IMR-90 (cell line): ENCODE measurements around the gene DISC1. TPM values are rescaled to one million over a fixed set of nuclear protein-coding genes. Genes with fewer than 3 reads are reported as not detected.

Experiments
- ATAC-seq: fragments of 200-7000 bp; cut with Tn5 transposase; 2 replicates; pipeline ENCODE4 v1.9.1; 2020; ENCODE audit warnings: low read depth, mild to moderate bottlenecking, moderate library complexity
- Bru-seq: library from RNA; stranded (reverse); fragments of 400-500 nt; gene quantifications from one replicate; lab custom pipeline; 2021; lab: Mats Ljungman, UMichigan
- BruChase-seq, 2 experiments: library from RNA; stranded (reverse); fragments of 400-500 nt; gene quantifications; one replicate each; lab custom pipeline; 2021; lab: Mats Ljungman, UMichigan
- BruUV-seq: library from RNA; stranded (reverse); fragments of 400-500 nt; replicated peaks from 2 replicates; lab custom pipeline; 2021; lab: Mats Ljungman, UMichigan
- CTCF ChIA-PET: fragments of 300-600 bp; formaldehyde crosslinking; extraction: SDS; loops from one replicate; lab custom pipeline; 2021; ENCODE audit warnings: antibody characterized with exemption; lab: Yijun Ruan, JAX
- POLR2A ChIA-PET: fragments of 300-600 bp; sonication (Branson Sonifier 250); formaldehyde crosslinking; loops from one replicate; lab custom pipeline; 2022; ENCODE audit warnings: antibody characterized with exemption; ENCODE audit not compliant: unreplicated experiment; lab: Charles Lee
- DNase-seq: peaks from one replicate; pipeline ENCODE4 v3.0.0; 2013
- H2AFZ ChIP-seq: replicated peaks from 2 replicates; pipeline ENCODE3; 2013; ENCODE audit warnings: low read length, mild to moderate bottlenecking; ENCODE audit not compliant: poor library complexity
- H2AK5ac ChIP-seq: 2 replicates; pipeline ENCODE4 v1.6.1; 2013; ENCODE audit warnings: low read depth, low read length, inconsistent platforms
- H2AK9ac ChIP-seq: replicated peaks from 2 replicates; pipeline ENCODE3; 2013; ENCODE audit warnings: mild to moderate bottlenecking, low read depth, low read length, moderate library complexity; ENCODE audit not compliant: poor library complexity
- H2BK120ac ChIP-seq: 2 replicates; pipeline ENCODE4 v1.6.1; 2013; ENCODE audit warnings: low read depth, low read length, inconsistent platforms
- H2BK15ac ChIP-seq: 3 replicates; pipeline ENCODE4 v1.6.1; 2013; ENCODE audit warnings: low read depth, low read length, inconsistent platforms
- H2BK20ac ChIP-seq: 2 replicates; pipeline ENCODE4 v1.6.1; 2013; ENCODE audit warnings: low read depth, mild to moderate bottlenecking, inconsistent platforms, low read length, moderate library complexity
- H2BK5ac ChIP-seq: 2 replicates; pipeline ENCODE4 v1.6.1; 2013; ENCODE audit warnings: mild to moderate bottlenecking, low read depth, low read length, inconsistent platforms; ENCODE audit not compliant: poor library complexity, severe bottlenecking
- H3K14ac ChIP-seq: replicated peaks from 2 replicates; pipeline ENCODE4 v1.6.1; 2013; ENCODE audit warnings: low read depth, low read length, inconsistent platforms
- H3K18ac ChIP-seq: 2 replicates; pipeline ENCODE4 v1.6.1; 2013; ENCODE audit warnings: low read depth, low read length, control low read depth
- H3K23ac ChIP-seq: 2 replicates; pipeline ENCODE4 v1.6.1; 2013; ENCODE audit warnings: low read depth, low read length, inconsistent platforms
- H3K27ac ChIP-seq: 2 replicates; pipeline ENCODE4 v1.5.1; 2013; ENCODE audit warnings: mild to moderate bottlenecking, control low read depth, low read length; ENCODE audit not compliant: insufficient read depth
- H3K27me3 ChIP-seq: 2 replicates; pipeline ENCODE4 v1.6.1; 2013; ENCODE audit warnings: low read length; ENCODE audit not compliant: control insufficient read depth, insufficient read depth
- H3K36me3 ChIP-seq: 2 replicates; pipeline ENCODE4 v1.6.1; 2013; ENCODE audit warnings: low read length, mixed read lengths; ENCODE audit not compliant: control insufficient read depth, insufficient read depth
- H3K4ac ChIP-seq: 2 replicates; pipeline ENCODE4 v1.6.1; 2013; ENCODE audit warnings: low read depth, low read length, inconsistent platforms
- H3K4me1 ChIP-seq: 2 replicates; pipeline ENCODE4 v1.6.1; 2013; ENCODE audit warnings: low read length, mixed read lengths; ENCODE audit not compliant: control insufficient read depth, insufficient read depth
- H3K4me2 ChIP-seq: 2 replicates; pipeline ENCODE4 v1.6.1; 2013; ENCODE audit warnings: low read depth, mild to moderate bottlenecking, control low read depth, low read length, moderate library complexity
- H3K4me3 ChIP-seq: 2 replicates; pipeline ENCODE4 v1.5.1; 2013; ENCODE audit warnings: low read depth, mild to moderate bottlenecking, control low read depth, low read length, moderate library complexity; ENCODE audit not compliant: insufficient read depth
- H3K56ac ChIP-seq: 2 replicates; pipeline ENCODE4 v1.6.1; 2013; ENCODE audit warnings: low read length, inconsistent platforms; ENCODE audit not compliant: insufficient read depth; ENCODE audit errors: extremely low read depth
- H3K79me1 ChIP-seq, 2 experiments: 2 replicates each; pipeline ENCODE4 v1.6.1; 2013; ENCODE audit warnings: low read length in 2 of 2, inconsistent platforms in 1 of 2, low read depth in 1 of 2
- H3K9ac ChIP-seq: 2 replicates; pipeline ENCODE4 v1.6.1; 2013; ENCODE audit warnings: low read depth, low read length, control low read depth
- H3K9me1 ChIP-seq: 2 replicates; pipeline ENCODE4 v1.6.1; 2013; ENCODE audit warnings: low read length, inconsistent platforms; ENCODE audit not compliant: insufficient read depth
- H3K9me3 ChIP-seq: 2 replicates; pipeline ENCODE4 v1.6.1; 2013; ENCODE audit warnings: low read length; ENCODE audit not compliant: control insufficient read depth, insufficient read depth
- H4K20me1 ChIP-seq: 2 replicates; pipeline ENCODE4 v1.6.1; 2013; ENCODE audit warnings: low read length, inconsistent platforms; ENCODE audit not compliant: insufficient read depth
- H4K5ac ChIP-seq: 2 replicates; pipeline ENCODE4 v1.6.1; 2013; ENCODE audit warnings: mild to moderate bottlenecking, low read depth, low read length, control low read depth
- H4K8ac ChIP-seq, 2 experiments: 2 replicates each; pipeline ENCODE4 v1.6.1; 2013; ENCODE audit warnings: low read depth in 2 of 2, low read length in 2 of 2, control low read depth in 1 of 2, inconsistent platforms in 1 of 2
- H4K91ac ChIP-seq: 2 replicates; pipeline ENCODE4 v1.6.1; 2013; ENCODE audit warnings: low read depth, low read length, inconsistent platforms; ENCODE audit not compliant: insufficient read depth
- BHLHE40 ChIP-seq: fragments of 150-350 bp; IDR thresholded peaks from 2 replicates; pipeline ENCODE4 v1.6.1; 2016; ENCODE audit warnings: mild to moderate bottlenecking, low read depth, low read length
- CEBPB ChIP-seq: IDR thresholded peaks from 2 replicates; pipeline ENCODE4 v1.6.1; 2012; ENCODE audit warnings: low read depth, low read length, improper control_type of control experiment
- CHD1 ChIP-seq: IDR thresholded peaks from 2 replicates; pipeline ENCODE4 v1.6.1; 2012; ENCODE audit warnings: low read depth, low read length, improper control_type of control experiment
- CTCF ChIP-seq: conservative IDR thresholded peaks from 2 replicates; pipeline ENCODE4 v1.5.1; 2012; ENCODE audit warnings: mild to moderate bottlenecking, low read depth, low read length, improper control_type of control experiment
- FOS ChIP-seq: fragments of 150-350 bp; IDR thresholded peaks from 2 replicates; pipeline ENCODE4 v1.6.1; 2016; ENCODE audit warnings: low read depth, low read length
- MAFK ChIP-seq: IDR thresholded peaks from 2 replicates; pipeline ENCODE4 v1.6.1; 2012; ENCODE audit warnings: low read depth, low read length, improper control_type of control experiment
- MAZ ChIP-seq: IDR thresholded peaks from 2 replicates; pipeline ENCODE4 v1.6.1; 2012; ENCODE audit warnings: low read depth, mild to moderate bottlenecking, low read length, improper control_type of control experiment, moderate library complexity, borderline replicate concordance
- MXI1 ChIP-seq: IDR thresholded peaks from 2 replicates; pipeline ENCODE4 v1.6.1; 2012; ENCODE audit warnings: low read depth, mild to moderate bottlenecking, low read length, moderate library complexity, borderline replicate concordance
- NFE2L2 ChIP-seq: fragments of 150-350 bp; IDR thresholded peaks from 2 replicates; pipeline ENCODE4 v1.6.1; 2016; ENCODE audit warnings: low read depth, mild to moderate bottlenecking, low read length
- POLR2A ChIP-seq: IDR thresholded peaks from 2 replicates; pipeline ENCODE4 v1.6.1; 2012; ENCODE audit warnings: mild to moderate bottlenecking, low read depth, low read length
- RAD21 ChIP-seq: IDR thresholded peaks from 2 replicates; pipeline ENCODE4 v1.6.1; 2012; ENCODE audit warnings: low read length, improper control_type of control experiment
- RCOR1 ChIP-seq: IDR thresholded peaks from 2 replicates; pipeline ENCODE4 v1.6.1; 2012; ENCODE audit warnings: mild to moderate bottlenecking, low read length, improper control_type of control experiment; ENCODE audit not compliant: insufficient replicate concordance
- SMC3 ChIP-seq: fragments of 150-350 bp; IDR thresholded peaks from 2 replicates; pipeline ENCODE4 v1.6.1; 2016; ENCODE audit warnings: low read depth, mild to moderate bottlenecking, antibody characterized with exemption, low read length, moderate library complexity
- USF2 ChIP-seq: fragments of 150-350 bp; IDR thresholded peaks from 2 replicates; pipeline ENCODE4 v1.6.1; 2017; ENCODE audit warnings: mild to moderate bottlenecking, antibody characterized with exemption, low read length, low read depth
- WGBS, 2 experiments: methylation state at CpG; one replicate each; pipeline versions ENCODE4 v1.1.5 to v1.1.7; 2013; ENCODE audit warnings: missing lambda C conversion rate in 2 of 2; ENCODE audit not compliant: insufficient read length in 1 of 2; ENCODE audit errors: extremely low coverage in 2 of 2; 5-methylcytosine and 5-hydroxymethylcytosine counted together
- dilution Hi-C: fragments of 300-500 bp; cut with HindIII; formaldehyde crosslinking; loops from one replicate; pipeline ENCODE4 v1.14.3; 2018; ENCODE audit warnings: low sequenced_read_pairs; ENCODE audit not compliant: unreplicated experiment
- in situ Hi-C: fragments of 300-500 bp; cut with MboI; formaldehyde crosslinking; loops from 3 replicates; pipeline ENCODE4 v1.14.3; 2019; ENCODE audit warnings: low sequenced_read_pairs, inconsistent platforms, mixed read lengths
- intact Hi-C: fragments of 100-400 bp; cut with micrococcal nuclease; formaldehyde crosslinking; loops from 2 replicates; pipeline ENCODE4 v1.10.0; 2022
- long read RNA-seq: library from polyadenylated mRNA; unstranded; transcript quantifications from one replicate; pipeline ENCODE4 v2.0.0, GENCODE V29; 2021; ENCODE audit not compliant: unreplicated experiment
- polyA plus RNA-seq, 3 experiments: library from polyadenylated mRNA; depleted of rRNA; stranded (reverse); fragments of >200 nt; gene quantifications; 2 replicates each; pipeline ENCODE4 v1.2.3, GENCODE V29; 2012; ENCODE audit warnings: low replicate concordance in 1 of 3
- total RNA-seq: library from RNA; depleted of rRNA; stranded (reverse); fragments of >200 nt; gene quantifications from 2 replicates; pipeline ENCODE4 v1.2.3, GENCODE V29; 2012; rRNA removed

The DISC1 gene
- total RNA-seq (6.1 and 7.0 TPM in 2 replicates), polyA plus RNA-seq (2012; rRNA removed) (1.8 and 2.2 TPM in 2 replicates), Bru-seq, nascent RNA (percentile 79 among the genes with signal in this experiment), BruChase-seq, experiment 1, labeled RNA remaining after a 6-hour chase (percentile 74 among the genes with signal in this experiment), BruChase-seq, experiment 2, labeled RNA remaining after a 2-hour chase (percentile 79 among the genes with signal in this experiment)
- polyA plus RNA-seq (2012; cell fraction: cytosol; rRNA removed): 1.1 and 1.7 TPM in 2 replicates
- 3.9 and 6.5 TPM in 2 replicates for polyA plus RNA-seq (2012; cell fraction: nucleus; rRNA removed; ENCODE audit: low replicate concordance)
- long read RNA-seq, partial matches to known transcripts: 2 of 3 reads
- long read RNA-seq, other reads (novel, unspliced or antisense): 0 of 3 reads

- Histone ChIP-seq H3K4me1 (peaks cover 11% of the 10 kb centered on the region), H3K14ac (peak within 1 kb of the TSS; percentile 49), H3K4me2 (peak within 1 kb of the TSS; percentile 83), H2AK5ac (peak within 1 kb of the TSS; percentile 71; the same call in 1 of the 2 replicates), H3K27ac (peak within 1 kb of the TSS; percentile 25), H3K4ac (peak within 1 kb of the TSS; percentile 90), H3K18ac (peak within 1 kb of the TSS; percentile 24; the same call in 1 of the 2 replicates), H4K8ac (peak within 1 kb of the TSS; percentile 3 to 70; a peak in 2 of 4 replicates), H4K91ac (peak within 1 kb of the TSS; percentile 82; the same call in 1 of the 2 replicates), H2AFZ (peak within 1 kb of the TSS; percentile 92), H2BK5ac (peak within 1 kb of the TSS; percentile 22), H3K9me1 (peaks cover 13% of the 10 kb centered on the region), H3K27me3 (peaks cover 2% of the 10 kb centered on the region; the same call in 1 of the 2 replicates), H2BK15ac (peak within 1 kb of the TSS; percentile 34; the same call in 2 of the 3 replicates), H4K20me1 (no peaks in the 10 kb centered on the region; the same call in 1 of the 2 replicates), H2BK120ac (peak within 1 kb of the TSS; percentile 56; the same call in 1 of the 2 replicates), H3K79me1 (peaks cover 0 to 22% of the 10 kb centered on the region in 2 experiments; a peak in 3 of 4 replicates), H2AK9ac (peak within 1 kb of the TSS; percentile 94), H3K9ac (peak within 1 kb of the TSS; percentile 70), H3K56ac (peak within 1 kb of the TSS; percentile 42; the same call in 1 of the 2 replicates), H2BK20ac (peak within 1 kb of the TSS; percentile 38; the same call in 1 of the 2 replicates), H3K36me3 (no peaks in the 10 kb centered on the region), H3K23ac (peak within 1 kb of the TSS; percentile 52; the same call in 1 of the 2 replicates), H4K5ac (no peak within 1 kb of the TSS; the same call in 1 of the 2 replicates), H3K9me3 (no peaks in the 10 kb centered on the region), H3K4me3 (peak within 1 kb of the TSS; percentile 77)
- no peak for TF ChIP-seq CHD1
- TF ChIP-seq NFE2L2: no peak
- TF ChIP-seq POLR2A: no peak
- TF ChIP-seq CTCF: no peak
- TF ChIP-seq FOS: peak; percentile 39; the same call in 1 of the 2 replicates
- no peak for TF ChIP-seq MXI1
- TF ChIP-seq BHLHE40: peak; percentile 45; the same call in 1 of the 2 replicates
- TF ChIP-seq CEBPB: no peak
- peak; percentile 5; the same call in 1 of the 2 replicates for TF ChIP-seq RAD21
- TF ChIP-seq MAFK: no peak
- TF ChIP-seq USF2: no peak
- peak; percentile 80 for TF ChIP-seq RCOR1
- TF ChIP-seq MAZ: peak; percentile 99
- TF ChIP-seq SMC3: peak; percentile 12; the same call in 1 of the 2 replicates
- DNase-seq (peak; percentile 93), ATAC-seq (peak; percentile 90)
- dilution Hi-C loops: no loop called here
- no TSS peak for BruUV-seq
- 0% methylated on average over 1 of the region's 38 CpGs; no CpG with 5 or more reads in 1 of the 2 experiments for WGBS, 2 experiments
- POLR2A ChIA-PET: no interaction called here
- in situ Hi-C loops: no loop called here
- intact Hi-C loops: no loop called here
- CTCF ChIA-PET: interaction anchor here (1.0 kb wide), 1 partner anchor 13 kb away, joined by 4 read pairs; no protein-coding TSS in a partner anchor
Observed at GRCh38 chr1:231626535-231626950, at the start of gene DISC1. TSS of gene DISC1 (plus strand) at chr1:231626790. CDS start at chr1:231626868, 78 bp downstream.
